HG02852 (cell line): ENCODE measurements around the gene SOX8.
"Not testable (repeated sequence)": the region's sequence is repeated elsewhere in the genome, so short reads cannot be mapped to it uniquely, and the experiment has no call there.

ENCODE experiments used
- ATAC-seq: cut with Tn5 transposase; IDR thresholded peaks from one replicate; pipeline ENCODE4 v1.9.1; 2021; ENCODE audit warnings: mild to moderate bottlenecking, moderate library complexity; ENCODE audit not compliant: unreplicated experiment

The SOX8 gene

DNA sequence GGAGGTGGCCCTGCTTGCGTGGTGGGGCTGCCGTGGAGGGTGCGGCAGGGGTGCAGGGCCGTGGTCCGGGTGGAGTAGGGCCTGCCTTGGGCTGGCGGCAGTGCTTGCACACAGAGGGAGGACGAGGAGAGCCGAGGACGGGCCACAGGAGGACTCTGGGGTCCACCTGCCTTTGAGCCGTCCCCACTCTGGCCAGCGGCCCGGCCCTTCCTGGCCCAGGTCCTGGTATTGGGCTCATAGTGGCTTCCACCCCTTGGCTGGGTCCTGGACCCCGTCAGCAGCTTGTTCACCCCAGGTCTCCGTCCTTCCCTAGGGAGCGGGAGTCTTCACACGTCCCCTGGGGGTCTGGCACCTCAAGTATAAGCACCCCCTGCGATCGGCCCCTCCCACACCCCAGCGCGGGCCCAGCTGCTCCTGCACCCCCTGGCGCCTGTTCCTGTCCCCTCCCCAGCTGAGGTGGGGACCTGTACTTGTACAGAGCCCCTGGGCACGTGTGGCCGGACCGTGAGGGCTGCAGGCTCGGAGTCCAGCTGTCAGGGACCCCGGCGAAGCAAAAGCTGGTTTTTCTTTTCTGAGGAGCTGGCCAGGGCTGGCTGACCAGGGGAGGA is 40.1 kb downstream of the SOX8 start:
- no peak for ATAC-seq

DNA sequence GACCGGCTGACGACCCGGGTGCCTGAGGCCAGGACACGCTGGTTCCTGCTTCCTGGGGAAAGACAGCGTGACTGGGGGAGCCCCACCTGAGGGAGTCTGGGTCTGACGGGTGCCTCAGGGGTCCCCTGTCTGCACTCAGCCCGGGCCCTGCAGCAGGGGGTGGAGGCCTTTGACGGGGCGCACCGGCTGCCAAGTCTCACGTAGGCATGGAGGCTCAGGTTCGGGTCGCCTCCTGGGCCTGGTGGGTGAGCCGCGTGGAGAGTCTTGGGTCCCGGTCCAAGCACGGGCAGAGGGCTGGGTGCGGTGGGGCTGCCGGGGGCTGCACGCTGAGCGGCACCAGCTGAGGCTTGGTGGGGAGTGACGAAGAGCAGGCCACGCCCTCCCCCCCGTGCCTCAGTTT is 40.9 kb downstream of the SOX8 start:
- no peak for ATAC-seq

GRCh38 chr16:1024138-1024537 is 42.6 kb downstream of the SOX8 start:
- ATAC-seq: no peak

DNA sequence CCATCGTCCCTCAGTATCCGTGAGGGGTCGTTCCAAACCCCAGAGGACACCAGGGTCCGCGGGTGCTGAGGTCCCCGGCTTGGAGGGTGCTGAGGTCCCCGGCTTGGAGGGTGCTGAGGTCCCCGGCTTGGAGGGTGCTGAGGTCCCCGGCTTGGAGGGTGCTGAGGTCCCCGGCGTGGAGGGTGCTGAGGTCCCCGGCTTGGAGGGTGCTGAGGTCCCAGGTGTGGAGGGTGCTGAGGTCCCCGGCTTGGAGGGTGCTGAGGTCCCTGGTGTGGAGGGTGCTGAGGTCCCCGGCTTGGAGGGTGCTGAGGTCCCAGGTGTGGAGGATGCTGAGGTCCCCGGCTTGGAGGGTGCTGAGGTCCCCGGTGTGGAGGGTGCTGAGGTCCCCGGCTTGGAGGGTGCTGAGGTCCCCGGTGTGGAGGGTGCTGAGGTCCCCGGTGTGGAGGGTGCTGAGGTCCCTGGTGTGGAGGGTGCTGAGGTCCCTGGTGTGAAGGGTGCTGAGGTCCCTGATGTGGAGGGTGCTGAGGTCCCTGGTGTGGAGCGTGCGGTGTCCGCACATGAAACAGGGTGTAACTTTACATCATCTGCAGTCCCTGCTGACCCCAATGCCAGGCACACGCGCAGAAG is 43.7 kb downstream of the SOX8 start:
- ATAC-seq: not testable (repeated sequence)

DNA sequence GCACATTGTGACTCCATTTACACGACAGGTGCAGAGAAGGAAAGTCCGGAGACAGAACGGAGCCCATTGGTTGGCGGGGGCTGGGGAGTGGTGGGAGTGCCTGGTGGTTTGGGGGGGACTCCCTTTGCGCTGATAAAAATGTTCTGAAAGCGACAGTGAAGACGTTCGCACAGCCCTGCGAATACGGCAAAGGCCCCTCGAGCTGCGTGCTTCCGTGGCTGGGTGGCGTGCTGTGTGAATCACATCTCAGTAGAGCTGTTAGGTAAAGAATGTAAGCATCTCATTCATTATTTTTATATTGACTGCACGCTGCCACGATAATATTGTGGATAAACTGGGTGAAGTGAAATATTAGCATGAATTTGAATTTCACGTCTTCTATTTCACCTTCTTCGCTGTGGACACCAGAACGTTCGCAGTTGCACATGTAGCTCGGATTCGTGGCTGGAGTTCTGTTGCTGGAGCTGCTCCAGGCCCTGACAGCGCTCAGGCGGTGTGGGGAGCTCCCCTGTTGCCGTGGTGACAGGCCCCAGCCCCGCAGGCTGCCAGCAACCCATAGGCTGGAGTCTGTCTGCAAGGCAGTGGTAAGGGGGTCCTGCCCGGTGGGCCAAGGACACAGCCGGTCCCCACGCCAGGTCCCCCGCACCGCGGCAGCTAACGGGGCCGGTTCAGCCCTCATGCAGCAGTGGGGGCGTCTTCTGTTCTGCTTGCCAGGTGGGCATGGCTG is 44.6 kb downstream of the SOX8 start:
- ATAC-seq: no peak

GRCh38 chr16:1026784-1027500 is 45.4 kb downstream of the SOX8 start:
- ATAC-seq: no peak

DNA sequence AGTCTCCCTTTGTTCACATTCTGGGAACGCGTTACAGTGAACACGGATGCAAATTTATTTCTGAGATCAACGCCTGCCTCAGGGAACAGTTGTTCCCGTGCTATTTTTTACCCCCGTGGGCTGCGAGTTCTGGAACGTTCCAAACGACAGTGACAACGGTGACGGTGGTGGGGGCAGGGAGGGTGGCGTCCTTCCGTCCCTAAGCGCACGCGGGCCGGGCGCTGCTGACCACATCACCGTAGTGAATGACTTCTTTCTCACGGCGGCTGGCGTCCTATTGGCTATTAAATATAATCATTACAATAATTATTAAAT is 45.9 kb downstream of the SOX8 start:
- no peak for ATAC-seq

- no peak for ATAC-seq
Observed at GRCh38 chr16:1028056-1028455, 46.5 kb downstream of the SOX8 start.

GRCh38 chr16:1028524-1029258 is 47.1 kb downstream of the SOX8 start:
- ATAC-seq: no peak

- no peak for ATAC-seq
Observed at GRCh38 chr16:1029259-1029545, 47.6 kb downstream of the SOX8 start.

DNA sequence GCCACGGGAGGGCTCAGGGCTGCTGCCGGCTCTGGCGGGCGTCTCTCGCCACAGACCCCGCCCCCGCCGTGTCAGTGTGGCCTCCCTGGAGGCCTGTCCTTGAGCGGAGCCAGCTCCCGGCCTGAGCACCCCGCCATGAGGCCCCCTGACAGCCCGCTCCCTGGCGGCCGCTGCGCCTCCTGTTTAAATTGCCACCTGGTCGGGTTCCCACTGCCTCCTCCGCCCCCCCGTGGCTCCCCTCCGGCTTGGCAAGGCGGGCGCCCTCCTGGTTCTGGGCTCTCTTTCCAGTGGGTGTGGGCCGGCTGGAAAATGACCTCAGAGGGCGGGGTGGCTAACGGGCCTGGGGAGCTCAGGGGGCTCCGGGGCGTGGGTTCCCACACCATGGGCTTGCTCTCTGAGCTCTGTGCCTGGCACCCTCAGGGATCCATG is 48.9 kb downstream of the SOX8 start:
- no peak for ATAC-seq

GRCh38 chr16:1031666-1032065 is 50.1 kb downstream of the SOX8 start:
- no peak for ATAC-seq

DNA sequence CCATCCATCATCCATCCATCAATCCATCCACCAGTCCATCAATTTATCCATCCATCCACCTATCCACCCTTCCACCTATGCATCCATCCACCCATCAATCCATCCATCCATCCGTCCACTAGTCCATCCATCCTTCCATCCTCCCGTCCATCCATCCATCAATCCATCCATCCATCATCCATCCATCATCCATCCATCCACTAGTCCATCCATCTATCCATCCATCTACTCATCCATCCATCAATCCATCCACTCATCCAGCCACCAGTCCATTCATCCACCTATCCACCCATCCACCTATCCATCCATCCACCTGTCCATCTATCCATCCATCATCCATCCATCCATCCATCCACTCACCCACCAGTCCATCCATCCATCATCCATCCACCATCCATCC is 51.0 kb downstream of the SOX8 start:
- no peak for ATAC-seq

GRCh38 chr16:1033128-1033679 is 51.6 kb downstream of the SOX8 start:
- no peak for ATAC-seq

GRCh38 chr16:1034230-1035065 is 52.9 kb downstream of the SOX8 start:
- no peak for ATAC-seq

DNA sequence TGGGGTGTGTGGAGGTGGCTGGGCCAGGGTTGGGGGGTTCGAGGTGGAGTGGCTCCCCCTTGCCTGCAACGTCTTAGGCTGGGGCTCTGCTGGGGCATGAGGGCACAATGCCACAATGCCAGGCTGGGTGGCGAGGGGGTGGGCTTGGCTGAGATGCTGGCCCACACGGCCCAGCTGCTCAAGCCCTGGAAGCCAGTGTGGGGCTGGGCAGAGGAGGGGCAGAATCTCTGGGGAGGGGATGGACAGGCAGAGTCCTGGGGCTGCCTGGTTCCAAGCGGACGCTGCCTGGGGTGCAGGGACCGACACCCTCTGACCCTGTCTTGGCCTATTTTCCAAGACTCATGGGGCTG is 53.5 kb downstream of the SOX8 start:
- no peak for ATAC-seq

DNA sequence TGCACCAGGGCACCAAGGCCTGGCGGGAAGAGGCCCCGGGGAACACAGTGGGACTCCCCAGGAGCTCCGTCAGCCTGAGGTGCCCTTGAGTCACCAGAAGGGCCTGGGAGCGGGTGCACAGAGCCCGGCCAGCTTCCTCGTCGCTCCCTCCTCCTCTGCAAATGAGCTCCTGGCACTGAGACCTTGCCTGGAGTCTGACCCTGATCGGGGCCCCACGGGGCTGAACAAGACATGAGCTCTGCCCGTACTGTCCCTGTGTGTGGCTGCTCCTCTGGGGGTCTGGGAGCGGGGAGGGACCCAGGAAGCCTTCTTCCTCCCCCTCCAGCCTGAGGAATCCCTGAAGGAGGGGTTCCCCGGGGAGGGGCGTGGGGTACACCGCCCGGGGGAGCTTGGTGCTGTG is 54.6 kb downstream of the SOX8 start:
- ATAC-seq: no peak
